IPS-18c (cell line): ENCODE results near the gene PSMD3.

Experiments
- H3K4me3 ChIP-seq: 2 replicates; pipeline ENCODE4 v1.7.0; 2013; ENCODE audit warnings: low read depth, mild to moderate bottlenecking, low read length, moderate library complexity; ENCODE audit not compliant: insufficient read depth
- H3K9me3 ChIP-seq: one replicate; pipeline ENCODE4 v1.6.1; 2013; ENCODE audit warnings: mild to moderate bottlenecking, low read length, moderate library complexity; ENCODE audit not compliant: control insufficient read depth, insufficient read depth

PSMD3 gene

DNA sequence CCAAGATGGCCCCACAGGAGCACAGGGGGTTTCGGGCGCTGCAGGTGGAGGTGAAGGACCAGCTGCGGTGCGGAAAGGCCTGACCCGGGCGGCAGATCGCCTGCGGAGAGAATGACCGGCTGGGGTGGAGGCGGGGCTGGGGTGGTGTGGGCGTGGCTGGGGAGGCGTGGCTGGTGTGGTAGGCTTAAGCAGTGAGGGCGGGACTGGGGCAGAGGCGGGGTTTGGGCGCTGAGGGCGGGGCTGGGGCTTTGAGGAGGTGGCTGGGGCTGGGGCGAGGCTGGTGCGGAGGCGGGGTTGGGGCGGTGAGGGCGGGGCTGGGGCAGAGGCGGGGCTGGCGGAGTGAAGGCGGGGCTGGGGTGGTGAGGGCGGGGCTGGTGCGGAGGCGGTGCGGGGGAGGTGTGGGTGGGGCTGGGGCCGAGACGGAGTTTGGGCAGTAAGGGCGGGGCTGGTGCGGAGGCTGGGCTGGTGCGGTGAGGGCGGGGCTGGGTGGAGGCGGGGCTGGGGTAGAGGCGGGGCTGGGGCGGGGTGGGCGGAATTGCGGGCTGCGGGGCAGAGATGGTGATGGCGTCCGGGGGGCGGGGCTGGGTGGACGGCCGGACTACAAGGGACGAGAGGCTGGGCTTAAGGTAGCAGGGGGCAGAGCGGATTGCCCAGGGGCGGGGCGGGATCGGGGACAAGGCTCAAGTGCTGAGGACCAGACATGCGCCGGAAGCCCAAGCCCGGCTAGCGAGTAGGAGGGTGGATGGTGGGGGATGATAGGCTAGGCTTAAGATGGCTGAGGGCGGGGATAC, 27.7 kb upstream of the PSMD3 start:
- Histone ChIP-seq H3K4me3 (peak overlapping the region; percentile 63), H3K9me3 (peaks cover 4% of the 10 kb centered on the region)

DNA sequence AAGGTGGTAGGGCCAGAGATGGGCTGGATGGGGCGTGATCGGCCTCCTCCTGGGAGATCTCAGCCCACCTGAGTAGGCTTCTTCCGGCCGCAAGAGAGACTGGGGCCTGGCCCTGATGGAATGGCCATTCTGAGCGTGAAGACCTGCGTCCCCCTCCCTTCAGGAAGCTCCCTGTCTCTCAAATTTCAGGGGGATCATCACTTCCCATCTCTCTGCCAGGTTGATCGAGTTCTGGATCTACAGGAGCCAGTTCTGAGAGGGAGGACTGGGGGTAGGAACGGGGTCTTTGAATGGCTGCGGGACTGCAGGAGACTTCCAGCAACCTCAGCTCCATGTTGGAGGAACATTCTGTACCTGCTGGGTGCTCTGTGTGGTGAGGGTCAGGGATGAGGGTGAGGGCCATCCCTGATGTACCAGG, 27.1 kb upstream of the PSMD3 start:
- H3K4me3 ChIP-seq, result peak overlapping the region; percentile 63
- H3K9me3 ChIP-seq, result peaks cover 3% of the 10 kb centered on the region

DNA sequence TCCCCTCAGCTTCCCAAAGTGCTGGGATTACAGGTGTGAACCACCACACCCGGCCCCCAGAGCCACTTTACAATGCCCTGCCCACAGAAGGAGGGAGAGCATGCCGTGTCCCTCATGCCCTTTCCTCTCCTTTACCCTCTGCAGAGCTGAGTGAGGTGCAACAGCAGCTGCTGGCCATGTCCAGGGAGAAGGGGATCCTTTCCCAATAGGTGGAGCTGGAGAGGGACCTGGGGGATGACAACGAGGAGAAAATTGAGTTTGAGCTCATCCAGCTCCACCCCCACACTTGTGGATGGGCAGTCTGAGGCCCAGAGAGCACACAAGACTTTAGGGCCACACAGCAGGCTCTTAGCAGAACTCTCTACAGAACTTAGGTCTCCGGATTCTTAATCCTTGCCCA, 25.7 kb upstream of the PSMD3 start:
- H3K9me3 ChIP-seq, result peaks cover 2% of the 10 kb centered on the region
- no peak overlapping the region for H3K4me3 ChIP-seq

DNA sequence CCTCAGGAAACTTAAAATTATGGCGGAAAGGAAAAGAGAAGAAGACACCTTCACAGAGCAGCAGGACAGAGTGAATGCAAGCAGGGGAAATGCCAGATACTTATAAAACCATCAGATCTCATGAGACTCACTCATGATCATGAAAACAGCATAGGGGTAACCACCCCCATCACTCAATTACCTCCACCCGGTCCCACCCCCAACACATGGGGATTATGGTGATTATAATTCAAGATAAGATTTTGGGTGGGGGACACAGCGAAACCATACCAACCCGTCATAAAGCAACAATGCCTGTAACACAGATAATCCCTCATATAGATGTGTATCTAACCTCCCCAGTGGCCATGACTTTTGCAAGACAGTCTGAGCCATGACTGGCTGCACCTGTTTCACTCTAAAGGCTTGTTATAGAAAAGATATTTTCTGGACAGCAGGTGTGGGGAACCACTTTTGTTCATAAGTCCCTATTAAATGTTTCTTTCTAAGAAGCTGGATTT, 24.8 kb upstream of the PSMD3 start:
- Histone ChIP-seq H3K9me3 (no peaks in the 10 kb centered on the region), H3K4me3 (no peak overlapping the region)

DNA sequence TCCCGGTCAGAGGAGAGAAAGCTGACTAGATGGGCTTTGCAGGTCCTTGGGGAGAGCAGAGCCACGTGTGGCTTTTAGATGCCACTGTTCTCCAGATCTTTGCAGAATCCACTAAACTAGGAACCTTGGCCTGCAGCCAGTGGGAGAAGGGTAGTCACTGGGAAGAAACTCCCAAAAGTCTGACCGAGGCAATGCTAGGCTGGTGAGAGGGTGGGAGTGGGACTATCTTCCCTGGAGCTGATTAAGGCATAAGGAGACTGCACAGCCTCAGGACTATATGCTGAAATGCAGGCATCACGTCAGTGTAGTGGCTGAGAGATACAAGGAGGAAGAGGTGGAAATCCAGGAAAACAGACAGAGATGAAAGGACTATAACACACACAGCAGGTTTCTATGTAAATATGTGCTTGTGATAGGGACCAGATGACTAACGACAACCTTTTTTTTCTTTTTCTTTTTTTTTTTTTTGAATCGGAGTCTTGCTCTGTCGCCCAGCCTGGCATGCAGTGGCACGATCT, 20.0 kb upstream of the PSMD3 start:
- no peak overlapping the region for H3K4me3 ChIP-seq
- H3K9me3 ChIP-seq, result no peaks in the 10 kb centered on the region

DNA sequence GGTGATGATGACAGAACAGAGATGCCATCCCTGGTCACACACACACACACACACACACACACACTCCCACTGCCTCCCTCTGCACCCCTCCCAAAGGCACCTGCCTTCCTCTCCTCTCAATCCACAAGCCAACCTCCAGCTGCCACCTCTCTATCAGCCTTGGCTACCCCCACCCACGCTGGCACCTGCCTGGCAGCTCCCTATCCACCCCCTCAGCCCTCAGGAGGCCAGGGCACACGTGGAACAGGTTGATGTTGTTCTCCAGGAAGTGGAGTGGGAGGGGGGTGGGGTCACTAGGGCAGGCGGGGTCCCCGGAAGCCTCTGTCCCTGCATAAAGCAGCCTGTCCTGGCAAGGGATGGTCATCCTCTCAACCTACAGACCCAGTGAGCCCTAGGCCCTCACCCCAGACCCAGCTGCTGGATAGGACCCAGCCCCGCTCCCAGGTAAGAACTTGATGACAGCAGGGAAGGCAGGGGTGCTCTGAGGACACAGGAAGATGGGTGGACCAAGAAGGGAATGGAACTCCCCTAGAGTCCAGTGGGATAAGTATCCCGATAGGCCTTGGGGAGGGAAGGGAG, 17.9 kb upstream of the PSMD3 start, which contains the start of gene GSDMA:
TSS of gene GSDMA (plus strand) at position 363 of the 579 bp plus-strand sequence. CDS start 2,684 bp downstream, outside the sequence.
- Histone ChIP-seq H3K9me3 (no peaks in the 10 kb centered on the region), H3K4me3 (no peak within 1 kb of the TSS)

DNA sequence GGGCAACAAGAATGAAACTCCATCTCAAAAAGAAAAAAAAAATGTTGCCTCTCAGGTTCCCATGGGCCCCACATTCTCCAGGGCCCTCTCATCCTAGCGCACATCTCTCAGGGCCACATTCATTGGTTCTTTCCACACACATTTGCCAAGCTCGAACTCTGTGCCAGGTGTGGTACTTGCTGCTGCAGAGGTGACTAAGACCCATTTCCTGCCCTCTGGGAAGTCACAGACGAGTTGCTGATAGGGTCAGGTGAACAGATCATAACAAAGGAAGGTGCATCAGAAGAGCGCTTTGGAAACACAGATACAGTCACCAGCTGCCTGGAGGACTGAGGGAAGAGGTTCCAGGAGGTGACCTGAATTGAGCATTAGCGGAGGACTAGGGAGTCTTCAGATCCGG, 16.8 kb upstream of the PSMD3 start:
- Histone ChIP-seq H3K9me3 (no peaks in the 10 kb centered on the region), H3K4me3 (no peak overlapping the region)

DNA sequence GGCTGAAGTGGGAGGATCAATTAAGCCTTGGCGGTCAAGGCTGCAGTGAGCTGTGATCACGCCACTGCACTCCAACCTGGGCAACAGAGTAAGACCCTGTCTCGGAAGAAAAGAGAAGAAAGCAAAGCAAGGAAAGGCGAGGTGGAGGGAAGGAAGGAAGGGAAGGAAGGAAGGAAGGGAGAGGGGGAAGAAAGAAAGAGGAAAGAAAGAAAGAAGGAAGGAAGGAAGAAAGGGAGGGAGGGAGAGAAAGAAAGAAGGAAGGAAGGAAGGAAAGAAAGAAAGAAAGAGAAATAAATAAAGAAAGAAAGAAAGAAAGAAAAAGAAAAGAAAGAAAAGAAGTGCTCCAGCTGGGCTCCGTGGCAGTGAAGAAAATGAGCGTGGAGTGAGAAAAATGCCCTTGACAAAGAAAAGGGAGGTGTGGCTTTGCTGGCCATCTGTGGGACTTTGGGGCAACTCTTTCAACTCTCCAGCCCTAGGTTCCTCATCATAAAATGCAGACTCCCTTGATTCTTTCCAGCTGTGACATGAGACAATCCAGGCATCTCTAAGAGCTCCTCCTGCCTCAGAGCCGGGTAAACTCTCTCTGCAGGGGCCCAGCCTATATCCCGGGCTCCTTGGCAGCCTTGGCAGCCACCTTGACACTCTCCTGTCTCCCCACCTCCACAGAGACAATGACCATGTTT, 15.4 kb upstream of the PSMD3 start:
- H3K9me3 ChIP-seq, result no peaks in the 10 kb centered on the region
- no peak overlapping the region for H3K4me3 ChIP-seq

DNA sequence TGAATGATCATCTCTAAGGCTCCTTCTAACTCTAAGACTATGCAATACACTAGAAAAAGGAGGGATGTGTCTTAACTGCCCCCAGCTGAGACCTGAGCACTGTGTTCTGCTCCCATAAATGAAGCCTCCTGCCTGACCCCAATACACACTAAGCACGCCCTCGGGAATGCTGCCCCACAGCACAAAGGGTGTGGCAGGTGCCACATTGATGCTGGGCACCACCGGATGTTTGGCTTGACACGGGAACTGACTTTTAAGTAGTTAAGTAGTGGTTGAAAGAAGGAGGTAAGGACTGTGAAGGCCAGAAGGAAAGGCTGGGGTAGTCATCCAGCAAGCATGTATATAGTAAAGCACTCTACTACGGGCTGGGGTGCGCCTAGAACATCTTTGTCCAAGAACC, 13.8 kb upstream of the PSMD3 start:
- Histone ChIP-seq H3K9me3 (peaks cover 2% of the 10 kb centered on the region), H3K4me3 (no peak overlapping the region)

DNA sequence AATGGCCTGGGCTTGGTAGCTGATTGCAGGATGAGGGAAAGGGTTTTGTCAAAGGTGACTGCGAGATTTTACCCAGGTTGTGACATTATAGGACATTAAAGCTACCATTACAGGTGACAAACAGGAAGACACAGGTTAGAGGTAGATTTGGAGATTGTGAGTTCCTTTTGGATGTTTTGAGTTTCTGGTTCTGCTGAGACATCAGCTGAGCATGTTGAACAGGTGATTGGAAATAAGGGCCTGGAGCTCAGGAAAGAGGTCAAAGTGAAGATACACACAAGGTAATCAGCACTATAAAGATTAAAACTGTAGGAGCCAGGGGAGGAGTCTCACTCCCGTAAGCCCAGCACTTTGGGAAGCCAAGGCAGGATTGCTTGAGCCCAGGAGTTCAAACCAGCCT, 11.8 kb upstream of the PSMD3 start:
- H3K9me3 ChIP-seq, result peaks cover 2% of the 10 kb centered on the region
- no peak overlapping the region for H3K4me3 ChIP-seq

DNA sequence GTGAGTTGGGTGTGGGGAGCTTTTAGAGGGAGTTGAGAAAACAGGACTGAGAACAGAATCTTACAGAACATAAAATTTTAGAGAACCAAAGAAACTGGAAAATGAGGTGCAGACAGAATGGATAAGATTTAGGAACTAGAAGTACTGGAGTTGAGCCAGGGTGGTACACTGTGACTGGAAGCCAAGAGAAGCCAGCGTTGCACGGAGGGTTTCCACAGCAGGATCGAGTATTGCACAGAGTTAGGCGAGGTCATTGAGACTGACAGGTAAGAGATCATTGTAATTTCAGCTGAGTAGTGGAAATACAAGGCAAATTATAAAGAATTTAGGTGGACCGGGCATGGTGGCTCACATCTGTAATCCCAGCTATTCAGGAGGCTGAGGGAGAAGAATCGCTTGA, 11.2 kb upstream of the PSMD3 start:
- Histone ChIP-seq H3K4me3 (no peak overlapping the region), H3K9me3 (peaks cover 2% of the 10 kb centered on the region)

DNA sequence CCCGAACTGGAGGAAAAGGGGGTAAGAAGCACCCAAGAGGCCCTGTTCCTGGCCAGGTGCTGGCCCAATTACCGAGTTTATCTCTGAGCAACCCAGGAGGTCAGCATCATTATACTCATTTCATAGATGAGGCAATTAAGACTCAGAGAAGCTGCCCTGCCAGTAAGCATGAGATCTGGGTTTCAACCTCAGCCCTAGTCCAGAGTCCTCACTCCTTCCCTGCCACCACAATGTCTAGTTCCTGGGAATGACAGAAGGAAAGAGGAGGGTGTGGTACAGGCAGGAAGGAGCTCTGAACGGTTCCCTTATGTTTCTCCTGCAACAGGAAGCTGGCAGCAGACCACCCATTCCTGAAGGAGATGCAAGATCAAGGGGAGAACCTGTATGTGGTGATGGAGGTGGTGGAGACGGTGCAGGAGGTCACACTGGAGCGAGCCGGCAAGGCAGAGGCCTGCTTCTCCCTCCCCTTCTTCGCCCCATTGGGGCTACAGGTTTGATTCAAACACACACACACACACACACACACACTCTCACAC, 10.4 kb upstream of the PSMD3 start:
- Histone ChIP-seq H3K9me3 (peaks cover 2% of the 10 kb centered on the region), H3K4me3 (no peak overlapping the region)

DNA sequence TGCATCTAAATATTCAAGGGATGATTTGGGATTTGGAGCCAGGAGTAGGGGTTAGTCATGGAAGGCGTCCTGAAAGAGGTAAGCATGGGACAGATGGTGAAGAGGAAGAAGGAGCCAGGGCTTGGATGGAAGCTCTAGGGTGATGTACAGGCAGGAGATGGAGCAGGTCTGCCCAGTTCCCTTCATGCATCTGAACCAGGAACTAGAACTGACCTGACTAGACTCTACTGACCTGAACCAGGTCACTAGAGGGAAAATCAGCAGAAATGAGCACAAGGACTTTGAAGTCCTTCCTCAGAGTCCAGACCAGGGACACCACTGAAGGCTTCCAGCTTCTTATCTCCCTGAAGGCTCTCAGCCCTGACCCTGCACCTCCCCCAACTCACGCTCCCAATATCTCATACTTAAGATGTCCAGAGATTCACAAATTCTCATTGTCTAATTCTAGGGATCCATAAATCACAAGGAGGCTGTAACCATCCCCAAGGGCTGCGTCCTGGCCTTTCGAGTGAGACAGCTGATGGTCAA, 9.5 kb upstream of the PSMD3 start:
- Histone ChIP-seq H3K9me3 (peaks cover 2% of the 10 kb centered on the region), H3K4me3 (no peak overlapping the region)

DNA sequence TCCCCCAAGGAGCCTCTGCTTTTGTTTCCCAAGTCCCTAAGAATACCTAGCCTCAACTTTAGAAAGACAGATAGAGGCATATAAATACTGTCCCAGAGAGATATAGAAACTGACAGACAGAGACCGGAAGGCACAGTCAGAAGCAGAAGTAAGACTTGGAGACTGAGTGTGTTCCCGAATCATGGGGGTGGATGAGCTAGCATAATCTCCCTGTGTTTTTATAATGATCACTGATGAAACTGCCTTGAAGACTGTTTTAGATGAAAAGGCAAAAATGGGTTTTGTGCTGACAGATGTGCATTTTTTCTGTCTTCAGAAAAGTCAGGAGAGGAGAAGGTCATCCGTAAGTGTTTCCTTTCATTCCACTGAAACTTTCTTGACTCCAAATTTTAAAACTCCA, 8.3 kb upstream of the PSMD3 start:
- H3K4me3 ChIP-seq, result no peak overlapping the region

DNA sequence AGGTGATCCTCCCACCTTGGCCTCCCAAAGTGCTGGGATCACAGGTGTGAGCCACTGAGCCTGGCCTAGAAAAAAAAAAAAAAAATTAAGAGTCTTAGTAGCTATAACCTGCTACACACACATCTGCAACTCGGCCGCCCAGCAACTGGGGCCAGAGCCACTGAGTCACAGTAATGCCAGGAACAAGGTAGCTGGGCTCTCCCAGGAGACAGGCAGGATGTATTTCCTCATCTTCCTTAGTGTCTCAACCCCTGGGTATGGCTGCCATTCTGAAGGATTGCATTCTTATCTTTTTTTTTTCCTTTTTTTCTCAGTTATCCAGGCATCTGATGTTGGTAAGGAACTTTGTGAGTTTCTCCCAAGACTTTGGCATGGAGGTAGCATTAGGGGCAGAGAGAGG, 7.1 kb upstream of the PSMD3 start:
- H3K9me3 ChIP-seq, result peaks cover 2% of the 10 kb centered on the region
- no peak overlapping the region for H3K4me3 ChIP-seq

More for the DNA sequence above, 8.3 kb upstream of the PSMD3 start:
- H3K9me3 ChIP-seq, result peaks cover 2% of the 10 kb centered on the region

DNA sequence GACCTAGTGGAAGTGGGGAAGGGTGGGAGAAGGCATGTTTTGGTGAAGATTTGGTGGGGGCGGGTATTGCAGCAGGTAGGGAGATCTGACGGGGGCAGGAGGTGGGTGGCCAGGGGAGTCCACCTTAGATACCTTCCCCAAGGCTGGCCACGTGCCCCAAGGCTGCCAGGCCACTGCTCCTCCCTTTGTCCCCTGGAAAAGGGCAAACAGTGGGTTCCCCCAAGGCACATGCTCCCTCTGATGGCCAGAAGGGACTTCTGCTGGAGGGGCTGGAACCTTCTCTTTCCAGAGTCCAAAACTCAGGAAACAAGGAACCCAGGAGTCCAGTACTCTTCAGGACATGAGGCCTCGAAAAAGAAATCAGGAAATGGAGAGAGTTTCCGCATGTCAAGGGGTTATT, 6.2 kb upstream of the PSMD3 start:
- no peak overlapping the region for H3K4me3 ChIP-seq

DNA sequence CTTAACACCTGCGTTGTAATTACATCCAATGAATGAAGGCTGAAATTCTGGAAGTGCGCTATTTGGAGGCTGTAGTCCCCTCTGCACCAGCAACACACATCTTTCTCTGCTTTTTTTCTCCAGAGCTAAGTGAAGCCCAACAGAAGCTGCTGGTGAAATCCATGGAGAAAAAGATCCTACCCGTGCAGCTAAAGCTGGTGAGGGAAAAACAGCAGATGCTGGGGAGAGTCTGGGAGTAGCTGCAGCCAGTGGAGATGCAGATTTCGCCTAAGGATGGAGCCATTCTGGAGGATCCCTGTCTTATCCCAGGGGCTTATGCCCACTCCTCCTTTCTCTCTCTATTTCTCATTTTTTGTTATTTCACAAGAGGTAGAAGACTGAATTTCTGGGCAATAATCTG, 4.8 kb upstream of the PSMD3 start:
- H3K9me3 ChIP-seq, result peaks cover 2% of the 10 kb centered on the region
- H3K4me3 ChIP-seq, result no peak overlapping the region

More for the DNA sequence above, 6.2 kb upstream of the PSMD3 start:
- peaks cover 2% of the 10 kb centered on the region for H3K9me3 ChIP-seq
